ENCODE data around the gene SMAD6.

GRCh38 chr15:66737243-66738010 is 35.4 kb downstream of the SMAD6 start:
- TF ChIP-seq CTCF (IDR thresholded peaks at IDR 0.05) = no peak
- TF ChIP-seq POLR2A (IDR thresholded peaks at IDR 0.05) = no peak

Measured in body of pancreas (tissue), 4 donors.